HL-60/S4 (cell line): ENCODE measurements around the gene FAN1.

Source experiments
- in situ Hi-C: fragments of 300-500 bp; cut with MboI; formaldehyde crosslinking; loops from 2 replicates; pipeline ENCODE4 v1.14.3; 2022; ENCODE audit warnings: low sequenced_read_pairs

Gene FAN1

GRCh38 chr15:30954674-30955073 lies 51.0 kb downstream of the FAN1 start:
- in situ Hi-C loops, result no loop called here

DNA sequence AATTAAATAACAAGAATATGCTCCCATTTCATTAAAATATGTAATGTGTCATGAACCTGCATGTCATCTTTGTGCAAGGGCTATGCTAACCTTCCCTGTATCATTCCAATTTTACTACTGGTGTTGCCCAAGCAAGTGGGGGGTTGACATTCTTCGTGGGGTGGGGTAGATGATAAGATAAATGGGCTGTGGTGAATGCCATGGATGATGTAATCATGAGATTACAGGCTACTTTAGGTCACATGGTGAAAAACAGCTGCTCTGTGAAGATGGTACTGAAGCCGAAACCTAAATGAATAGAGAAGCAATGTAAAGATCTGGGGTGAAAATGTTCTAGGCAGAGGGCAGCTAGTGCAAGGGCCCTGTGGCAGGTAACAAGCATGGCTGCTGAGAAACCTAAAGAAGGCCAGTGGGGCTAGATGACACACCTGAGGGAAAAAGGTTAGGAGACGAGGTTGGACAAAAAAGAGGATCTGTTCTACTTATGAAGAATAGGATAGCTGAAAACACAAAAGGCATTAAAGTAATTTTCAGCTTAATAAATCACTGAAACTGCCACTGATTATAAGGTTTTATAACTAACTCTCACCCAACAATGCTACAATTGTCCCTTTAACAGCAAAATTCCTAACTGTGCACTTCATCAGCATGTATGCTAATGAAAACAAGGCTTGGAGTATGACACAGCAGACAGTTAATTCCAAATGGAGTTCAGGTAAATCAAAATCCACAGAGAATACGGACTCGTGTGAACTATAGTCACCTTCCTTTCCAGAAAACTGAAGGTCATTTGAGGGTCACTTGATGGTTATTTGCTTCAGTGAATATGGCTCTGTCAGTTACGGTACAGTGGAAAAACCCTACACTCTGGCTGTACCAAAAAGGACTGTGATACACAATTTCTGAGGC lies 52.8 kb downstream of the FAN1 start:
- in situ Hi-C loops, result no loop called here

DNA sequence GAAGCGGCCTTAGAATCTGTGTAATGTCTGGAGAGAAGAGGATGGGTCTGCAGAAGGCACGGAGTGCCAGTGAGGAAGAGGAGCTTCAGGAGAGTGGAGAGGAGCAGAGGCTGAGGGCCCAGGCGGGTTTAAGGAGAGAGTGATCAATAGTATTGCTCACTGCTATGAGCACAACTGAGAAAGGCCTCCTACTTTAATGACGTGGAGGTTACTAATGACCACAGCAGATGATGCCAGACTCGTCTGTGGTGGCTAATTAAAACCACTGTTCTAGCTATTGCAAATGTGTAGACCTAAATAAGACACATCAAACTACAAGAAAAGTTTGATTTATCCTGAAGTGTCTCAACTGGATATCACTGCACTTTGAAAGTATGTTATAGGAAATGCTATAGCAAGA lies 54.5 kb downstream of the FAN1 start:
- in situ Hi-C loops, result no loop called here

- in situ Hi-C loops, result no loop called here
Observed at GRCh38 chr15:30962079-30962478, 58.4 kb downstream of the FAN1 start.

- in situ Hi-C loops, result no loop called here
Observed at GRCh38 chr15:30962659-30963058, 58.9 kb downstream of the FAN1 start.

GRCh38 chr15:30963681-30964080 lies 60.0 kb downstream of the FAN1 start:
- in situ Hi-C loops, result no loop called here

GRCh38 chr15:30969724-30970123 lies 66.0 kb downstream of the FAN1 start:
- in situ Hi-C loops, result no loop called here

DNA sequence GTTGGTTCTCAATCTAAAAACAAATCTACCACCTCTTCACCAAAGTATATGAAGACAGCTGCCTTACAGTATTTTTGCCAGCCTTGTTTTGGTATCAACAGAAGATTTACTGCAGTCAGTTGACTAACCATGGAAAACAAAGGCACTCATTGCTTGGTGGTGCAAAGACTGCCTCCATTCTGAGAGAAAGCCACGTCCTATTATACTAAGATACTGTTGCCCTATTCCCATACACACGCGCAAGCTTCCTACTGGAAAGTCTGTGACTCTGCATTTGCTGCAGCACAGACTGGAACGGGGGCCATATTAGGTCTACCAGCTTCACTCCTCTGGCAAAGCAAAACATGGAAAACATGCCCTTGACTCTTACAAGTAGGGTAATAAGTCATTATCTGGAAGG lies 69.7 kb downstream of the FAN1 start:
- in situ Hi-C loops, result no loop called here

- in situ Hi-C loops, result no loop called here
Observed at GRCh38 chr15:30974112-30974511, 70.4 kb downstream of the FAN1 start.

GRCh38 chr15:30978328-30978727 lies 74.6 kb downstream of the FAN1 start:
- in situ Hi-C loops, result no loop called here

DNA sequence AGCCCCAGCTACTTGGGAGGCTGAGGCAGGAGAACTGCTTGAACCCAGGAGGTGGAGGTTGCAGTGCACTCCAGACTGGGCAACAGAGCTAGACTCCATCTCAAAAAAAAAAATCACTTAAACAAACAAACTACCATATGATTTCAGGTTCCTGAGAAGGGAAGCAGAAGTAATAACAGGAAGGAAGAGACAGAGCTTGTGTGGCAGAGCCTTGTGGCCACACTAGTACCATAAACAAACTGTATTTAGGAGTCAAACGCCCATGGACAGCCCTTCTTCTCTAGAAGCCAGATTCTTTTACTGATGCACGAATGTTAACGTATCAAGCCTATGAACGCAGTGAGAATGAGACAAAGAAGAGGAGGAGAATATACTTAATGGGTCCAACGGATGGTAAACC lies 75.7 kb downstream of the FAN1 start:
- in situ Hi-C loops, result no loop called here

DNA sequence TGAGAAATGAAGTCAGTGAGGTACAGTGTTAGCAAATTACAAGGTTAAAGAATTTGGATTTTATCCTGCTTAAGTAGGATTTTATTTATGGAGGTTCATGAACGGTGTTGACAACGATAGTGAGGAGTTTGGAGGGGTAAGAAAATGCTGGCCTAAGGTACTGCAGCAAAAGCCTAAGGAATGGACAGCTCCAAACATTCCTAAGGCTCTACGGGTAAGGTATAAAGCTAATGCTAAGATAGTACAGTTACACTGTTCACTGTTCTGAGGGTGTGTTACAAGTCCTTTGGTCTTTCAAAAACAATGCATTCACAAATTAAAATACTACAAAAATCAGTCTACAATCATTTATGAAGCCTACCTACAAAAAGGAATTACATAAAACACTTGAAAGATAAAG lies 80.4 kb downstream of the FAN1 start:
- in situ Hi-C loops, result no loop called here

DNA sequence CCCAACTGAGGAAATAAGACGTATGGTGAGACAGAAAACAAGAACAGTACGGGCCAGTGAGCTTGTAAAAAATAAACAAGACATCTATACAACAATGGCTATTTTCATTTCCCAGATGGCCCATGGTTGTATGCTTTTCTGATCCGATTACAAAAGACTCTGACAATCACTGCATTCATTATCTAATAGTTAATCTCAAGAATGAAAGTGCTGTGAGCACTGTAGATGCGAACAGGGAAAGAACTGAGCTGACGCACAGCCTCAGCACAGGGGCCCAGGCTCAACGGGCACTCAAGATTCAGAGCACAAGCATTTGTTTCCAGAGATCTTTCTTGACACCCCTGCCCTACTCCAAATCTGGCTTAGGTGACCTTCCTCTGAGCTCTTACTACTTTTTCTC lies 80.8 kb downstream of the FAN1 start:
- in situ Hi-C loops, result no loop called here

DNA sequence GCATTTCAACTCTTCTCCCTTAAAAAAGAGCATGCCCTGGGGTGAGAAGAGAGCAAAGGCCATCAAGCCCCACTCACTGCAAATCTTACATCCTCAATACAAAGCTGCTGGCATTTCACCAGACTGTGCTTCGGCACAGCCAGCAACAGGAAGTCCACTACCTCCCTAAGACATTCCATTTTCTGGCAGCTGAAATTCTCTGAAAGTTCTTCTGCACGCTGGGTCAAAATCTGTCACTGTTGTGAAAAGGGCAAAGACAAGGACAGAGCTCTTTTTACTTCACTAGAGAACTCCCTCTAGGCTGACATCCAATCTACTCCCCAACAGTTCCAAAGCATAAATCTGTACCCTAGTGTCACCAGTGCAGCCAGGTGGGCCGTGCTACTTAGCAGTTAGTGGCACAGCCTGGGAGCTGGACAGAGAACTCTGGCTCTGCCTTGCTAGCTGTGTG lies 81.4 kb downstream of the FAN1 start:
- in situ Hi-C loops, result no loop called here

GRCh38 chr15:30990036-30990435 lies 86.3 kb downstream of the FAN1 start:
- in situ Hi-C loops, result no loop called here

DNA sequence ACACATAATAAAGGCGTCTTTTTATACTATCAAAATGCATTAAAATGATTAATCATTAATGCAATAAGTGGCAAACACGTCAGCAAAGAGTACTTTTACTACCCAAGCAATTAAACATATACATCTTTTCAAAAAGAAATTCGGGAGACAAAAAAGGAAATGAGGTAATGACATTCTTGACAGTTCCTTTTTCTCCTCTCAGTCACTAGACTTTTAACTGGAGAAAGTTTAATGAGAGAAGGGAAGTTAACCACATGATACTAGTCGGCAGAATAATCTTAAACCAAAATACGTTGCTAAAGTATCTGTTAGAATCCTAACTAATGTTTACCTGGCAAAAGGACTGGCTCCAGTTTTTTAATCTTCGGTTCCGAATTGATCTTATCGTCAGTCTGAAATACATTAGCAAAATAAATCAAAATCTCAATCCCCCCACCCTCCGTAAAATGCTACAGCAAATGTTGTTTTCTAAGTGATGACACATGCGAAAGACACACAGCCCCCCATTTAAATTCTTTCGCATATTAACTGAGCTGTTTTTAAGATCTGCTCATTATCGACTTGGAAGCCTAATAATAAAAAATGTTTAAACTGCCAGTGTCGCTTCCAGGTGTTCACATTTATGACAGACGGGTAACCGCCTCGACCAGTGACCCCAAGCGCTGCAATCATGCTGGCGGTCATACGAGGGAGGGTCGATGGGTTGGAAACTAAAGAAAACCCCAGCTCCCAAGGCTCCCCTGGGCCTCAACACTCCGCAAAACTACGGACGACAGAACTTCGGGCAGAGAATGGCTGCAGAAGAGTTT lies 86.9 kb downstream of the FAN1 start:
- in situ Hi-C loops, result no loop called here

GRCh38 chr15:30991255-30992235 lies 87.8 kb downstream of the FAN1 start, which contains the start of gene MTMR10:
Gene MTMR10 (minus strand): TSS chr15:30991628. CDS start chr15:30991506, 122 bp downstream.
- in situ Hi-C loops, result no loop called here

- in situ Hi-C loops, result no loop called here
Observed at GRCh38 chr15:30992249-30992864, 88.6 kb downstream of the FAN1 start.
